ENCODE results near the gene MRTFA. TPM values are rescaled to one million over a fixed set of nuclear protein-coding genes. Genes with fewer than 3 reads are reported as not detected.

The MRTFA gene
- total RNA-seq, 4 donors from 2014 or later: 36.3 to 98.2 (median 78.1) TPM

DNA sequence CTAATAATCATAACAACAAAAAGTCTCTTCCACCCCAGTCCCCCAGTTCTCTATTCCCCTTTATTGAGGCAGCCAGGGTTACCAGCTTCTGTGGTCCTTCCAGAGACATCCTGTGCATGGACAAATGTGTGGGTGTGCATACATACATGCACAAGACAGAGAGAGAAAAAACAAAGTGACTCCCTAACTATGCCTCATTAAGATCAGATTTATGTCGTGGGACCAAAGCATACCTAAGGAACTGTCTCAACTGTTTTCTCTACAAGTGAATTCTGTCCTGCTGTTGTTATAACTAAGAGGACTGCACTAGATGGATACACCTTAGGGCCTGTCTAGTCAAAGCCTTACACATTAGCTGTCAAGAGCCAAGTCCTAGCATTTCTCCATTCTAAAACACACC lies 106.7 kb downstream of the MRTFA start:
- Histone ChIP-seq H3K4me1 (peaks cover 0 to 7% (median 5%) of the 10 kb centered on the region in 4 donors), H3K4me3 (no peak overlapping the region), H3K36me3 (no peaks in the 10 kb centered on the region), H3K9me3 (no peaks in the 10 kb centered on the region), H3K27ac (no peak overlapping the region), H3K27me3 (no peaks in the 10 kb centered on the region)
- no peak for DNase-seq
- TF ChIP-seq, protein P1, sequence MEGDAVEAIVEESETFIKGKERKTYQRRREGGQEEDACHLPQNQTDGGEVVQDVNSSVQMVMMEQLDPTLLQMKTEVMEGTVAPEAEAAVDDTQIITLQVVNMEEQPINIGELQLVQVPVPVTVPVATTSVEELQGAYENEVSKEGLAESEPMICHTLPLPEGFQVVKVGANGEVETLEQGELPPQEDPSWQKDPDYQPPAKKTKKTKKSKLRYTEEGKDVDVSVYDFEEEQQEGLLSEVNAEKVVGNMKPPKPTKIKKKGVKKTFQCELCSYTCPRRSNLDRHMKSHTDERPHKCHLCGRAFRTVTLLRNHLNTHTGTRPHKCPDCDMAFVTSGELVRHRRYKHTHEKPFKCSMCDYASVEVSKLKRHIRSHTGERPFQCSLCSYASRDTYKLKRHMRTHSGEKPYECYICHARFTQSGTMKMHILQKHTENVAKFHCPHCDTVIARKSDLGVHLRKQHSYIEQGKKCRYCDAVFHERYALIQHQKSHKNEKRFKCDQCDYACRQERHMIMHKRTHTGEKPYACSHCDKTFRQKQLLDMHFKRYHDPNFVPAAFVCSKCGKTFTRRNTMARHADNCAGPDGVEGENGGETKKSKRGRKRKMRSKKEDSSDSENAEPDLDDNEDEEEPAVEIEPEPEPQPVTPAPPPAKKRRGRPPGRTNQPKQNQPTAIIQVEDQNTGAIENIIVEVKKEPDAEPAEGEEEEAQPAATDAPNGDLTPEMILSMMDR (IDR thresholded peaks at IDR 0.05): no peak
- TF ChIP-seq POLR2A (IDR thresholded peaks at IDR 0.05): no peak

GRCh38 chr22:40526960-40527359 lies 109.6 kb downstream of the MRTFA start:
- H3K9me3 ChIP-seq: no peaks in the 10 kb centered on the region
- no peak overlapping the region for H3K27ac ChIP-seq
- TF ChIP-seq, protein P1 (IDR thresholded peaks at IDR 0.05): no peak
- no peak for TF ChIP-seq POLR2A (IDR thresholded peaks at IDR 0.05)
- H3K4me1 ChIP-seq: peaks cover 0 to 3% (median 0%) of the 10 kb centered on the region in 4 donors
- H3K27me3 ChIP-seq: no peaks in the 10 kb centered on the region
- H3K4me3 ChIP-seq: no peak overlapping the region
- DNase-seq: no peak
- no peaks in the 10 kb centered on the region for H3K36me3 ChIP-seq

DNA sequence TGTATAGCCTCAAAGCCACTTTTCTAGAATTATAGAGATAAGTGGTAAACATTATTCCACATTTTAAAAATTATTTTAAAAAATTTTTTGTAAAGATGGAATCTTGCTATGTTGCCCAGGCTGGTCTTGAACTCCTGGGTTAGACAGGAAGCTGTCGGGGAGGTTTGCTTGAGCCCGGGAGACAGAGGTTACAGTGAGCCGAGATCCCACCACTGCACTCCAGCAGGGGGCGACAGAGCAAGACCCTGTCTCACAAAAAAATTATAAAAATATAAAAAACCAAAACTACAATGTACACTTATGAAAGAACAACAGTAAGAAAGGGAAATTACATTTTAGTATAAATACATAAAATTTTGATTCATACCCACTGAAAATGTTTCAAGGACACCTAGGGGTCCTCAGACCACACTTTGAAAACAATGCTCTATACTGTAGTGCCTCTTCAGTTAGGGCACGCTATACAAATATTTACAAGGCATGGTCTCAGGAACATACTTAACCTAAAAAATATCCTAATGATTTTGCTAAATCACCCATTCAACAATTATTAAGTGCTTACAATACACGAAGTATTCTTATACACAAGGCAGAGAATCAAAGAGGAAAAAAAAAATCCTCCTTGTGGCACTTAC lies 111.2 kb downstream of the MRTFA start:
- Histone ChIP-seq H3K27ac (no peak overlapping the region), H3K4me1 (peaks cover 0 to 3% (median 0%) of the 10 kb centered on the region in 4 donors)

GRCh38 chr22:40524392-40525249 lies 111.9 kb downstream of the MRTFA start:
- DNase-seq: no peak
- TF ChIP-seq, protein P1 (IDR thresholded peaks at IDR 0.05): peak in 3 of 6 experiments; percentile 21 to 28 (median 24)
- TF ChIP-seq POLR2A (IDR thresholded peaks at IDR 0.05): no peak
- Histone ChIP-seq H3K4me1 (no peaks in the 10 kb centered on the region), H3K4me3 (no peak overlapping the region), H3K27me3 (no peaks in the 10 kb centered on the region), H3K9me3 (no peaks in the 10 kb centered on the region), H3K27ac (no peak overlapping the region), H3K36me3 (no peaks in the 10 kb centered on the region)

More for the DNA sequence above, 111.2 kb downstream of the MRTFA start:
- Histone ChIP-seq H3K4me3 (no peak overlapping the region), H3K36me3 (no peaks in the 10 kb centered on the region), H3K27me3 (no peaks in the 10 kb centered on the region), H3K9me3 (no peaks in the 10 kb centered on the region)
- TF ChIP-seq, protein P1 (IDR thresholded peaks at IDR 0.05): peak; percentile 46 to 77 (median 60)
- no peak for TF ChIP-seq POLR2A (IDR thresholded peaks at IDR 0.05)
- DNase-seq: peak; percentile 62 to 80 (median 67)

DNA sequence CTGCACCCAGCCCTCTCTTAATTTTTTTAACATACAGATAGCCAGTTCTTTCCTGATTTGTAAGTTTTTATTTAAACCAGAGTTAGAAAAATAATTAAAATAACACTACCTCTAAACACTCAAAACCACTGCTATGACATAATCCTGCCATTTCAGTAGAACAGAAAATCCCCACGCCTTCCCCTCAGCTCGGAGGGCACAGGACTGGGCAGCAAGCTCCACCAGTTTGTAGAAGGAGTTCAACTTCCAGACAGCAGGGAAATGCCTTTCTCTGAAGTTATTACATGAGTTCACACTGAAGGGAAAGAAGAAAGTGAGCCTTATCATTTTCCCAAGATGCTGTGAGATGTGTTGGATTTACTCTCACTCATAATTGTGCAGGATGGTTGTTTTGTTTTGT lies 114.4 kb downstream of the MRTFA start:
- TF ChIP-seq POLR2A (IDR thresholded peaks at IDR 0.05): no peak
- TF ChIP-seq, protein P1 (IDR thresholded peaks at IDR 0.05): no peak

More for the DNA sequence above, 114.4 kb downstream of the MRTFA start:
- Histone ChIP-seq H3K9me3 (no peaks in the 10 kb centered on the region), H3K36me3 (no peaks in the 10 kb centered on the region), H3K27ac (no peak overlapping the region), H3K27me3 (no peaks in the 10 kb centered on the region), H3K4me1 (peaks cover 0 to 6% (median 0%) of the 10 kb centered on the region in 4 donors), H3K4me3 (no peak overlapping the region)
- no peak for DNase-seq
